ENCODE results near the gene C4orf54. TPM values are rescaled to one million over a fixed set of nuclear protein-coding genes. Genes with fewer than 3 reads are reported as not detected.

The C4orf54 gene
- total RNA-seq, 2 experiments from 2014 or later = not detected

DNA sequence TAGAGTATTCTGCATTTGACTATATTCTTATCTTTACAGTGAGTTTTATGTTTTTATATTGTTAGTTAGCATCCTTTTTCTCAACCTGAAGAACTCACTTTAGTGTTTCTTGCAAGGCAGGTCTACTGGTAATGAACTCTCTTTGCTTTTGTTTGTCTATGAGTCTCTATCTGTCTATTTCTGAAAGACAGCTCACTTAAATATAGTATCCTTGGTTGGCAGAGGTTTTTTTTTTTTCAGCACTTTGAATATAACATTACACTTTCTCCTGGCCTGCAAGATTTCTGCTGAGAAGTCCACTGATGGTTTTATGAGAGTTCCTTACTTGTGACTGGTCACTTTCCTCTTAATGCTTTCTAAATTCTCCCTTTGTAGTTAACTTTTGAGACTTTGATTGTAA is 32.8 kb upstream of the C4orf54 start:
- Mint-ChIP-seq H3K36me3 (ENCODE audit: low read depth) (no peaks in the 10 kb centered on the region), H3K27me3 (peaks cover 1% of the 10 kb centered on the region), H3K9me3 (peaks cover 17% of the 10 kb centered on the region), H3K4me3 (no peak overlapping the region), H3K27ac (no peak overlapping the region), H3K4me1 (ENCODE audit: low read depth) (no peaks in the 10 kb centered on the region)
- TF ChIP-seq, protein P1, sequence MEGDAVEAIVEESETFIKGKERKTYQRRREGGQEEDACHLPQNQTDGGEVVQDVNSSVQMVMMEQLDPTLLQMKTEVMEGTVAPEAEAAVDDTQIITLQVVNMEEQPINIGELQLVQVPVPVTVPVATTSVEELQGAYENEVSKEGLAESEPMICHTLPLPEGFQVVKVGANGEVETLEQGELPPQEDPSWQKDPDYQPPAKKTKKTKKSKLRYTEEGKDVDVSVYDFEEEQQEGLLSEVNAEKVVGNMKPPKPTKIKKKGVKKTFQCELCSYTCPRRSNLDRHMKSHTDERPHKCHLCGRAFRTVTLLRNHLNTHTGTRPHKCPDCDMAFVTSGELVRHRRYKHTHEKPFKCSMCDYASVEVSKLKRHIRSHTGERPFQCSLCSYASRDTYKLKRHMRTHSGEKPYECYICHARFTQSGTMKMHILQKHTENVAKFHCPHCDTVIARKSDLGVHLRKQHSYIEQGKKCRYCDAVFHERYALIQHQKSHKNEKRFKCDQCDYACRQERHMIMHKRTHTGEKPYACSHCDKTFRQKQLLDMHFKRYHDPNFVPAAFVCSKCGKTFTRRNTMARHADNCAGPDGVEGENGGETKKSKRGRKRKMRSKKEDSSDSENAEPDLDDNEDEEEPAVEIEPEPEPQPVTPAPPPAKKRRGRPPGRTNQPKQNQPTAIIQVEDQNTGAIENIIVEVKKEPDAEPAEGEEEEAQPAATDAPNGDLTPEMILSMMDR (IDR thresholded peaks at IDR 0.05) = no peak
- POLR2A ChIA-PET = no interaction called here
- intact Hi-C loops (cut with micrococcal nuclease) = no loop called here
- DNase-seq = no peak
- no peak for ATAC-seq
- CTCF ChIA-PET = no interaction called here

DNA sequence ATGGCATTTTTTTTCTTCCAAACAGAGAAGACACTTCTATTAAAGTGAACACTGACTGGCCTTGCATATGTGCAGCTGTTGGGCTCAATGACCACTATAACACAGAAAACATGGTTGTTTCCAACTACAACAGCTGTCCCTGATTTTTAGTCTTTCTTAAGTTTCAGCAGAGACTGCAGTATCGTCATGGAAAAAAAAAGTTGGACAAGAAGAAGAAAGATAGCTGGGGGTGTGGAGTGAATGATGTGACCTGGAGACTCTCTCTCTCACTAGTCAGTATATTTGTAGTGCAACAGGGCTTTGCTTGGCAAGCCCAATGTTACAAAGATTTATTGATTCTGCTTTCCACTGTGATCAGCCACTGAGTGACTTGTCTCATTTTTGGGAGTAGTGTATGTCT is 29.5 kb upstream of the C4orf54 start:
- Mint-ChIP-seq H3K27me3 (peaks cover 7% of the 10 kb centered on the region), H3K4me1 (ENCODE audit: low read depth) (no peaks in the 10 kb centered on the region), H3K27ac (no peak overlapping the region), H3K9me3 (peaks cover 14% of the 10 kb centered on the region), H3K36me3 (ENCODE audit: low read depth) (no peaks in the 10 kb centered on the region), H3K4me3 (no peak overlapping the region)
- POLR2A ChIA-PET = interaction anchor here (0.8 kb wide), 1 partner anchor 25 kb away, joined by 3 read pairs; no protein-coding TSS in a partner anchor
- no peak for ATAC-seq
- intact Hi-C loops (cut with micrococcal nuclease) = no loop called here
- CTCF ChIA-PET = no interaction called here
- TF ChIP-seq, protein P1 (IDR thresholded peaks at IDR 0.05) = no peak
- DNase-seq = no peak

DNA sequence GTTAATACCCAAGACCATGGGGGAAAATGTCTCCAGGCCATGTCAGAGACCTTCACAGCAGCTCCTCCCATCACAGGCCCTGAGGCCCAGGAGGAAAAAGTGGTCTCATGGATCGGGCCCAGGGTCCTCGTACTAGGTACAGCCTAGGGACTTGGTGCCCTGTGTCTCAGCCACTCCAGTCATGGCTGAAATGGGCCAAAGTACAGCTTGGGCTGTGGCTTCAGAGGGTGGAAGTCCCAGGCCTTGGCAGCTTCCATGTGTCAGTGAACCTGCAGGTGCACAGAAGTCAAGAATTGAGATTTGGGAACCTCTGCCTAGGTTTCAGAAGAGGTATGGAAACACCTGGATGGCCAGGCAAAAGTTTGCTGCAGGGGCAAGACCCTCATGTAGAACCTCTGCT is 27.6 kb upstream of the C4orf54 start:
- intact Hi-C loops (cut with micrococcal nuclease) = no loop called here
- Mint-ChIP-seq H3K4me1 (ENCODE audit: low read depth) (no peaks in the 10 kb centered on the region), H3K4me3 (no peak overlapping the region), H3K9me3 (peaks cover 2% of the 10 kb centered on the region), H3K36me3 (ENCODE audit: low read depth) (no peaks in the 10 kb centered on the region), H3K27ac (no peak overlapping the region), H3K27me3 (peaks cover 9% of the 10 kb centered on the region)
- TF ChIP-seq, protein P1 (IDR thresholded peaks at IDR 0.05) = no peak
- CTCF ChIA-PET = no interaction called here
- POLR2A ChIA-PET = no interaction called here
- DNase-seq (no peak), ATAC-seq (no peak)

DNA sequence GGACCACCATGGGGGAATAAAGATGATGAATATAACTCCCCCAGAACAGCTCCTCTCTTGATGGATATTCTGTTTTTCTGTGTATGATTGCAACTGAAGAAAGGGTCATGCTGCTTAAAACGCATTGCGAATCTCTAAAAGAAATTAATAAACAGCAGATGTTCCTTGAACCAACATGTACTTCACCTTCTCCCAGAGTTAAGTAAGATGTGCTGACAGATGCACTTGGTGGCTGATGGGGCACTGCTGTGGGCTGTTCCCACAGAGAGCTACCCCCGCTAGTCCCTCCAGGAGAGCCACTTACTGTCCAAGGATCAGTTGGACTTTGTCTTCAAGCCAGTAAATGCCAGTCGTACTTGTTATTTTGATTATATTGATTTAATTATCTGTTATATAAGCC is 26.3 kb upstream of the C4orf54 start:
- no peaks in the 10 kb centered on the region for H3K4me1 Mint-ChIP-seq (ENCODE audit: low read depth)
- H3K27me3 Mint-ChIP-seq = peaks cover 8% of the 10 kb centered on the region
- TF ChIP-seq, protein P1 (IDR thresholded peaks at IDR 0.05) = no peak
- DNase-seq = no peak
- no peak overlapping the region for H3K4me3 Mint-ChIP-seq
- no peaks in the 10 kb centered on the region for H3K36me3 Mint-ChIP-seq (ENCODE audit: low read depth)
- ATAC-seq = no peak
- intact Hi-C loops (cut with micrococcal nuclease) = no loop called here
- no peaks in the 10 kb centered on the region for H3K9me3 Mint-ChIP-seq
- ChIA-PET POLR2A (no interaction called here), CTCF (no interaction called here)
- H3K27ac Mint-ChIP-seq = no peak overlapping the region

DNA sequence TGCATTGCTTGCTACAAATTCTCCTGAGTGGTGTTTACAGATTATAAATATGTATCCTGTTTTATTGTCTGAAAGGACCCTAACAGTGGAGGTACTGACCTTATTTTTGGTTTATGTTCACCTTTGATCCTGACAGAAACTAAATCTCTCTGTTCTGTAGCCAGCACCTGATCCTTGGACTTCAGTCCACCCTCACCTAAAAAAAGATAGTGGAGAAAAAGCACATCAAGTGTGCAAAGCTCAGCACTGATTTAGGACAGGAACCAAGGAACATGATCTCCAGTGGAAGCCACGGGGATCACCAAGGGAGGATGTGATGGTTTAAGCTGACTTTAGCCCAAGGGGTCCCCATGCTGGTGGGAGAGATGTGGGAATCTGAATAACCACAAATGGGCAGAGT is 22.3 kb upstream of the C4orf54 start:
- H3K36me3 Mint-ChIP-seq (ENCODE audit: low read depth) = no peaks in the 10 kb centered on the region
- H3K27ac Mint-ChIP-seq = no peak overlapping the region
- TF ChIP-seq, protein P1 (IDR thresholded peaks at IDR 0.05) = no peak
- POLR2A ChIA-PET = no interaction called here
- no peaks in the 10 kb centered on the region for H3K9me3 Mint-ChIP-seq
- no peaks in the 10 kb centered on the region for H3K4me1 Mint-ChIP-seq (ENCODE audit: low read depth)
- CTCF ChIA-PET = interaction anchor here (0.5 to 1.0 kb wide), 2 partner anchors 10 to 21 kb away, joined by 3 read pairs; no protein-coding TSS in a partner anchor
- intact Hi-C loops (cut with micrococcal nuclease) = no loop called here
- H3K4me3 Mint-ChIP-seq = no peak overlapping the region
- ATAC-seq (no peak), DNase-seq (no peak)
- peaks cover 8% of the 10 kb centered on the region for H3K27me3 Mint-ChIP-seq

Measured in activated CD8-positive, alpha-beta T cell treated with anti-CD3 and anti-CD28 coated beads for 36 hours (primary cell).